Stimulated activated CD8-positive, alpha-beta memory T cell treated with anti-CD3 and anti-CD28 coated beads, Interleukin-15, amount 100 ng/mL, for 24 hours (primary cell): Measurements from ENCODE around the gene CAMK1D.

Source experiments
- DNase-seq: peaks from one replicate; pipeline ENCODE4 v3.0.0-alpha.2; 2020; ENCODE audit warnings: low read depth

Gene CAMK1D

DNA sequence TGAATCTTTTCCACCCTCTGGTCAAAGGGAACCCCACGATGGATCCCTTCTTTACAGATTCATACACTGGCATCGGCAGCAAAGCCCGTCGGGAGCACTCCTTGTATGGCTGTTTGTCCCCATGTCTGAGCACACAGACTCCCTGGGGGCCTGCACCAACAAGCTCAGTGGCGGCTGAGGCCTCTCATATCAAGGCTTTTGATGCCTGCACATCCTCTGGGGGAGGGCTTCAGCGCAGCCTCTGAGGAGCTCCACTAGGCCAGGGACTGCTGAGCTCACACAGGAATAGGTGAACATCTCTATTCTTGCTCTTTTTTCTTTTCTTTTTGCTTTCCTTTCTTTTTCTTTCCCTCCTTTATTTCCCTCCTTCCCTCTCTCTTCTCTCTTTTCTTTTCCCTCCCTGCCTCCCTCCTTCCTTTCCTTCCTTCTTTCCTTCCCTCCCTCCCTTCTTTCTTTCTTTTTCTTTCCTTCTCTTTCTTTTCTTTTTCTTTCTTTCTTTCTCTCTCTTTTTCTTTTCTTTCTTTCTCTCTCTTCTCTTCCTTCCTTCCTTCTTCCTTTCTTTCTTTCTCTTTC, 477.5 kb downstream of the CAMK1D start:
- no peak for DNase-seq

DNA sequence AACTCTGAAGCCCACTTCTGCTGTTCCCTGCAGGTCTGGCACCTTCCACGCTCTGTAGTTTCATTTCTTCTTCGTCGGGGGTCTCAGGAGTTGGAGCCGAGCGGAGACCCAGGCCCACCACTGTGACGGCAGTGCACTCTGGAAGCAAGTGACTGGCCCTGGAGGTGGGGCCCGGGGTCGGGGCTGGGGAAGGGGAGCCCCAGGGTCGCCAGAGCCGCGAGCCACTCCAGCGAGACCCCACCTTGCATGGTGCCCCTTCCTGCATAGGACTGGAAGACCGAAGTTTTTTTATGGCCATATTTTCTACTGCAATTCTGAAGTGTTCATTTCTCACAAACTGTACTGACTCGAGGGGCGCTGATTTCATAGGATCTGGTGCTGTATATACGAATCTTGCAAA, 479.4 kb downstream of the CAMK1D start:
- no peak for DNase-seq

DNA sequence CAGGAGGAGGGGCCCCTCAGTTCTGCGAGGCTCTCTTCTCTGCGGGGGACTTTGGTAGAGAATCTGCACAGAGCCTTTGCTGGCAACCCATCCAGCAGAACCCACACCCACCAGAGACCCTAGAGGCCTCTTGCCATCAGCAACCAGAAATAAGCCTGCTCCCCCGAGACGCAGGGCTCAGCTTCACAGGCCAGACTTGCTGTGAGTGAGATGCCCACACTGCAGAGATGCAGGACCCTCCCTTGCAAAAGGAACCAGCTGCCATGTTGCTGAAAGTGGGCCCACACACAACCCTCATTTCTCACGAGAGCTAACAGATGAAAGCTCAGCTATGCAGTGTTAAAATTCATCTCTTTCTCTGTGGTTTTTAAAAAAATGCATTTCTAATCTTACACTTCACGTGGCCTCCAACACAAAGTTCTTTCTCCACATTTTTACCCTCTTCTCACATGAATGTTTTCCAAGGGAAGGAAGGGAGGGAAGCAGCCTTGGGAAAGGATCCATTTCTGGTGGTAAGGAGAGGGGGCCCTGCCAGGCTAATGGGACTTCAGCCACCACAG, 480.6 kb downstream of the CAMK1D start:
- no peak for DNase-seq

DNA sequence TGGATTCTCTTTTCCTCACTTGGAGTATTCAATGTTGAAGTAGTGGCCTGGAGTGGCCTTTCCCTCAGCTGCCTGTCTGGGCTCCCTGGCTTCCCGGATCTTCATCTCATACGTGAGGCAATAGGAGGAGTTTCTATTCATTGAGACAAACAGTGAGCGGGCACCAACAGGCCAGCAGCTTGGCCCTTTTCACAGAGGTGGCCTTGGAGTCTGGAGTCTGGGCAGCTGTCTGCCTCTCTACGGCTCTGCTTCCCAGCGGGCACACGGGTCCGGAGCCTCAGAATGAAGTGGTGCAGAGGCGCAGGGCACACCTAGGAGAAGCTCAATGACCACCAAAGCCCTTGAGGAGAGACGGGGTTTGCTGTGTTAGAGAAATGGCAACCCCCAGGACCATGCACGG, 482.7 kb downstream of the CAMK1D start:
- no peak for DNase-seq

DNA sequence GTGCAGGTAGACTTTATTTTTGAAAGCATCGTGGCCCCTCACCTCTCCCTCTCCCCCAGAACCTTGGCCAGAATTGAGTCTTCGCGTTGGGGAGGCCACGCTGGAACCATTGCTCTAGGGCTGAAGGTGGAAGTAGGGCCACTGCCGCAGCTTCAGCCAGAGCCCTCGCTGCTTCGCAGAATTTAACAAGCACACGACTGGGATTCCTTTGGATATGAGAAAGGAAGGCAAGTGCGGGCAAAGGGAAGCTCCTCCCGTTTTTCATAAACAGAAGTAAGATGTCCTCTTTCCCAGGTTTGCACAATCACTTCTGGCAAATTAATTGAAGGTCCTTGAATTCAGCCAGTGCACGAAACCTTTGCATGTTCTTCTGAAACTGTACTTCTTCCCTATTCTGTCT, 484.1 kb downstream of the CAMK1D start:
- no peak for DNase-seq

DNA sequence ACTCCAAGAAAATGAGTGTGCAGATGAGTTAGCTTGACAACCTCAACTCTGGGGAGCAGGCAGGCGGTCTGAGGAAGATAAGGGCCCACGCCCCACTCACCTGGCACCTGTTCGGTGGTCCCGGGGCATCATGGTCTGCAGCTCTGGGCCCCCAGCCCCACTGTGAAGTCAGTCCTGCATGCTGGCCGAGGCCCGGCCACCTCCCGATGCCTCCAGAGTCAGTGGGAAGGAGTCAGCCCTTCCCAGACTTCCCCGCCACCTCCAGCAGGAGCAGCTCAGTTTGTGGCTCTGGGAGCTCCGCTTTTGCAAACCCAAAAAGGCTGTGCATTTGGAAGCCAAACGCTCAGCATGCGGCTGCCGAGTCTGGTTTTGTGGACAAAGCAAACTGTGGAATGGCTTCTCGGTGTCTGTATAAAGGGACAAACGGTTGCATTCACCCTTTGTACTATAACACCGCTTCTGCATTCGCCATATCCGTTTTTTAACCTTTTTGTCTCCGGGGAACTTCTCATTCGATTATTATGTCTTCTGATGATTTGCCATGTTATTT, 484.8 kb downstream of the CAMK1D start:
- DNase-seq = no peak

DNA sequence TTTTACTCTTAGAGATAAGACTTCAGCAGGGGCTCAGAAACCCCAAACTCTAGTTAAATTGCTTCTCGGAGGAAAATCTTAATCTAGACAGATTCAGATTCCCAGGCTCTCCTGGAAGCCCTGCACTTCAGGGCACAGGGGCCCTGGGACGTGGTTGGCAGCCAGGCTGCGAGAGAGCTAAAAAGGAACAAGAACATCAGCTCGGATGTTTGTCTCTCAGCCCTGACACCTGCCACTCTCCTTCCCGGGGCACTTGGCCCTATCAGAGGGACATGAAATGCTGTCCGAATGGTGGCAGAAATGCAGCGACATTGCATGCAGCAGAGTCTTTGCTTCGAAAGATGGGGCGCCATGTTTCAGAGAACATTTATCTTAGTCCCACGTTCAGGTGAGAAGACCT, 485.4 kb downstream of the CAMK1D start:
- no peak for DNase-seq

DNA sequence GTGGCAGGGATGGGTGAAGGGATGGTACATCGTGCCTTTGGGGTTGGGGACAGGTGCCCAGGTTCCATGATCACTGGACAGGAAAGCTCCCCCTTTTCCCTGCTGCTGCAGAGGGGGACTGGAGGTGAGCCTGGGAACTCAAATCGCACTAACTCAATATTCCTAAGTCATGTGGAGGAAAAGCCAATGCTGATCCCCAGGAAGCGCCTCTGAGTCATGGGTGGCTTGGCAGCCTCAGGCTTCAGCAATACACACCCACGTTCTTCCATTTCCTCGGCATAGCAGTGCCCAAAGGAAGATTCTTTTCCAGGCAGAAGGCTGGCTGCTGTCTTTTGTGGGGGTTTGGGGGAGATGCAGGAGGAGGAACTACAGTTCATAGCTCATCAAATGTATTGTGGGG, 486.4 kb downstream of the CAMK1D start:
- DNase-seq = no peak

DNA sequence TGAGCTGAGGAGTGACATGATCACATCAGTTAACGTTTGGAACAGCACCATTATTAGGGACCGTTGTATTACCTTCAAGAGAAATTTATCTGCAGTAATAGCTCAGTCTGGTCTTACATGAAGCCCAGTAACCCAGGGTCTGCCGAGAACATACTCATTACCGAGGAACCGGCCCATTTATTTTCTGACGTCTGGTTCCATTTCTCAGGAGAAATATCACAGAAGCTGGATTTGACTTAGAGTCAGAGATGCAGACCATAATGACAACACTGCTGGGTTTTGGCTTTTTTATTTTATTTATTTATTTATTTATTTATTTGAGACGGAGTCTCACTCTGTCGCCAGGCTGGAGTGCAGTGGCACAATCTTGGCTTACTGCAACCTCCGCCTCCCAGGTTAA, 489.0 kb downstream of the CAMK1D start:
- DNase-seq = no peak

DNA sequence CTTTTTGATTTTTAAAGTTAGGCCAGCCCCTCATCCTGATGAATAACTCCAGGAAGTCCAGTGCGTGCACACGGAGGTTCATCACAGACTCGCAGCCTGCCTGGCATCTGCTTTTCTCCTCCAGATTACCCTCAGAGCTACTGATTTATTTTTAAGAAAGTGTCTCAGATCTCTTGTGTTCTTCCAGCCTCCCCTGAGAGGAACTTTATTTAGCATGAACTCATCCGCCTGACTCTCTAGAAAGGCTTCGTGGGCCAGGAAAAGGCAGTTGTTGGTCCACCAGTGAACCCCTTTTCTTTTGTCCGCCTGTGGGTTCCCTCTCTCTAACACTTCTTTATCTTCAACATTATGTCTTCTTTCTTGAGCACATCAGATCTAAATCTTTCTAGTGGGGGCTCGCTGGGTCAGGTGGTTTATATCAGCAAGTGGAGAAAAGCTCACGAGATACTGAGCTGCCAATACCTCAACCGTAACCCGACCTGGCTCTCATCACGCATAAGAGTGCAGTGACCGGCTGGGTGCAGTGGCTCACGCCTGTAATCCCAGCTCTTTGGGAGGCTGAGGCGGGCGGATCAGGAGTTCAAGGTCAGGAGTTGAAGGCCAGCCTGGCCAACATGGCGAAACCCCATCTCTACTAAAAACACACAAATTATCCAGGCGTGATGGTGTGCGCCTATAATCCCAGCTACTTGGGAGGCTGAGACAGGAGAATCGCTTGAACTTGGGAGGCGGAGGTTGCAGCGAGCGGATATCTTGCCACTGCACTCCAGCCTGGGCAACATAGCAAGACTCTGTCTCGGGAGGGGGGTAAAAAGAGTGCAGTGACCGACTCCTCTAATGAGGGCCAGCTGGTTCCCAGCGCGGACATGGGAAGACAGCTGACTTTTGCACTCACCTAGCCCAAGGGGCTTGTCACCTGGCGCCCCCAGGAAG, 489.9 kb downstream of the CAMK1D start:
- no peak for DNase-seq

DNA sequence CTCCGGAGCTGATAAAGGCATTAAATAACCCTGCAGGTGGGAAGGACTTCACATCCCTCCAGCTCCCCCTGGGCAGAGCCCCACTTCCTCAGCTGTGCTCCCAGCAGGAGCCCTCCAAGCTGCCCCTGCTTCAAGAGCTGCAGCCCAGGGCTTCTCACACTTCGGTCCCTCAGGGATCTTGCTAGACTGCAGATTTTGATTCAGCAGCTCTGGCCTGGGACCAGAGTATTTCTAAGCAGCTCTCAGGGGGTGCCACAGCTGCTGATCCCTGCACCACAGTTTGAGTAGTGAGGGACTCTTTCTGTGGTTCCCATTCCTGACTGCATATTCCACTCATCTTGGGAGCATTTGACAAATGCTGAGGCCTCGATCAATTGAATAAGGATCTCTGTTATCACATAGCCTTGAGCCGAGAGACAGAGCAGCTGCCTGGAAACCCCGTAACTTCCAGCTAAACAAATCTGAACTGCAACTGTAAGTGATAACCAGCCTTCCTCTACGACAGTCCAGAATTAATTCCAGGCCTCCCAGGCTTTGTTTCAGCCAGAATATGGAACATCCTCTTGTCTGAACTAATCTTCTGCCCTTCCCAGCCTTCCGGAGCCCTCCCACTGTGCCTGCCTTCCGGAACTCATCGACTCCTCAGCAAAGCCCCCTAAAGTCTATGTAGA, 490.7 kb downstream of the CAMK1D start:
- no peak for DNase-seq

DNA sequence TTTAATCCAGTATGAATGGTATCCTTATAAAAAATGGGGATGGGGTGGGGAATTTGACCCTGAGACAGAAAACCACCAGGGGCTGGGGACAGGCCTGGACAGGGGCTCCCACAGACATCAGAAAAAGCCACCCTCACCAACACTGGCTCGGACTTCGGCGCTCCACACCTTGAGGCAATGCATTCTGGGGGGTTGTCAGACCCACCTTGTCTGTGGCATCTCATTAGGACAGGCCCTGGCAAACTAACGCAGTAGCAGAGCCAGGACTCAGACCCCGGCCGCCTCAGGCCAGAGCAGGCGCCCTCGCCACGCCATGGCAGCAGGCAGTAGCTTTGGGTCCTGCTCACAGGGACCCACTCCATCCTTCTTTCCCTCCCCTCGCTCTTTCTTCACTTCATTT, 492.1 kb downstream of the CAMK1D start:
- DNase-seq = no peak

DNA sequence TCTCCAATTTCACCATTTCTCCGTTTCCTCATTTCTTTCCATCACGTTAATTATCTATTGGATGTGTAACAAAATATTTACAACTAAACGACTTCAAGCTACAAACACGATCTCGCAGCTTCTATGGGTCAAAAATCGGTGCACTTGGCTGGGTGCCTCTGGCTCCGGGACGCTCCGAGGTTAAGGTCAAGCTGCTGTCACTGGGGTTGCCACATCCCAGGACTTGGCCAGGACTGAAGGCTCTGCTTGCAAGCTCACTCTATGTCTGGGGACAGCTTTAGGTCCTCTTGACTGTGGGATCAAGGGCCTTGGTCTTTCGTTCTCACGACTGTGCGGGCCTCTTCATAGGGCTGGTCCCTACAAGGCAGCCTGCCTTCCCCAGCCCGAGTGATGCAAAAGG, 492.5 kb downstream of the CAMK1D start:
- no peak for DNase-seq

DNA sequence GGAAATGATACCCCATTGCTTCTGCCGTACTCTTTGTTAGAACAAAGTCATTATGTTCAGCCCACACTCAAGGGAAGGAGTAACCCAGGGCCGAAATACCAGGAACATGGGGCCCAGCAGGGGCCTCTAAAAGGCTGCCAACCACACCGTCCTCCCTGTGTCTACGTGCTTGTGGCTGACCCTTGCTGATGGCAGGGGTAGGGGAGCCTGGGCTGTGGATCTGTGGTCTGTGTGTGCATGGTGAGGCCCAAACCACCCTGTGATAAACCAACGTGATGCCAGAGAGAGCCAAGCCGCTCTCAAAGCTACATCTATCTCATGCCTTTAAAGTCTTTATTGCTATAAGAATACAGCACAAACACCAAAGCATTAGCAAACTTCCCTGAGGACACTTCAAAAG, 493.0 kb downstream of the CAMK1D start:
- DNase-seq = no peak

DNA sequence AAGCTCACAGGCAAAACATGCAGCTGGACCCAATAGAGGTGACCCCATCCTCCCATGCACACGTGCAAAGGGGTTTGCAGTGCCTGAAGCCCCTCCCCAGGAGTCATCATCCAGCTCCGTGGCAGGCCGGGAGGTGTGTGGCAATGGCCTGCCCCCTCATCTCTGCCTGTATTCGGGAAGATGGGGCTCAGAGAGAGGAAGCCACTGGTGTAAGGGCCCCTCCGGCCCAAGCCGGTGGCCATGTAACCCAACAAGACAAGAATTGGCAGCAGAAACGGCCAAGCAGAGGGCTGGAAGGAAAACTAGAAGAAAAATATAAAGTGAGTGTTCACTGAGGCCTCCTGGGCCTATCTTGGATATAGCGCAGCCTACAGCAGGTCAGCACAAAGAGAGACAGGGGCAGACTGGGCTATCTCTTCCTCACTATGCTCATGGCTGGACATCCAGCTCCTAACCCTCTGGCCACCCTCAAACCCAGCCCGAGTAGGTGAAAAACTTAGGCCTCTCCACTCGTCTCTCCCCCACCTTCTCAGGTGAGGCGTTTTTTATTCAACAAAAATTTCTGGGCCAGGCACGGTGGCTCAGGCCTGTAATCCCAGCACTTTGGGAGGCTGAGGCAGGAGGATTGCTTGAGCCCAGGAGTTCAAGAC, 494.1 kb downstream of the CAMK1D start:
- no peak for DNase-seq

DNA sequence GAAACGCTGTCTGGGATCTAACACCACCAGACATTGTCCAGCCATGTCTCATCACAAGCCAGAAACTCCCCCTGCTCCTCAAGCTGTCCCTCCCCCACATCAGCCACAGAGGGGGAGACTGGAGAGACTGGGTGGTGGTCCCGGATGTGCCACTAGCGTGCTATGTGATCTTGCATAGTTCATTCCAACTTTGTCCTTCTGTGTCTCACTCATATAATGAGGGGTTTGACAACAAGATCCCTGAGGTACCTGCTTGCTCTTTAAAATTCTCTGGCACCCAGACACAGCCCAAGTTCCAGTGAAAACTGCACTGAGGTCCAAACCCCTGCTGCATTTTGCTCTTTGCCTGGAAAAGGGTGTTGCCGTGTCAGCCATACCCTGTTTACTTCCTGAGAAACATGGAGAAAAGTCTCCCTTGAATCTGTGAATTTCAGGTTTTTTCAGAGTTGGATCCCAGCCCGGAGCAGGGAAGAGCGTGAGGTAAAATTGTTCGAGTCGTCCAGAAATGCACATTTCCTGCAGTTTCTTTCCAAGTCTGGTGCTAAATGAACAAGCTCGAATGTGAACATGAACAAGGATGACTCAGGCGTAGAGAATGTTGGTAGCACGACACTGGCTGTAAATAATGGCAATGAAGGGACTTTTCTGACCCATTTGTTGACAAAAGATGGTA, 495.6 kb downstream of the CAMK1D start:
- DNase-seq = no peak

DNA sequence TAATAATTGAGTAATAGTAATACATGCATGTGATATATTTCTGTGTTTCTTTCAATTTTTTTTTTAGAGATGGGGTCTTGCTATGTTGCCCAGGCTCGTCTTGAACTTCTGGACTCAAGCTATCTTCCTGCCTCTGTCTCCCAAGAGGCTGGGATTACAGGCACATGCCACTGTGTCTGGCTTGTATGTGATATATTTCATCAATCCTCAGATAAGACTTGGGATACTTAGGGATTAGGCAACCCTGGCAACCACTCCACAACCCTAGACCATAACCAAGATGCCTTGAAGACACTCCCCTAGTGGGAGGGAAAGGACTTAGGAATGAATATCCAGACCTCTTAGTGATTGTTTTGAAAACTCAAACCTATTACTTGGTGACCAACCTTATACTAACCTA, 497.4 kb downstream of the CAMK1D start:
- no peak for DNase-seq

DNA sequence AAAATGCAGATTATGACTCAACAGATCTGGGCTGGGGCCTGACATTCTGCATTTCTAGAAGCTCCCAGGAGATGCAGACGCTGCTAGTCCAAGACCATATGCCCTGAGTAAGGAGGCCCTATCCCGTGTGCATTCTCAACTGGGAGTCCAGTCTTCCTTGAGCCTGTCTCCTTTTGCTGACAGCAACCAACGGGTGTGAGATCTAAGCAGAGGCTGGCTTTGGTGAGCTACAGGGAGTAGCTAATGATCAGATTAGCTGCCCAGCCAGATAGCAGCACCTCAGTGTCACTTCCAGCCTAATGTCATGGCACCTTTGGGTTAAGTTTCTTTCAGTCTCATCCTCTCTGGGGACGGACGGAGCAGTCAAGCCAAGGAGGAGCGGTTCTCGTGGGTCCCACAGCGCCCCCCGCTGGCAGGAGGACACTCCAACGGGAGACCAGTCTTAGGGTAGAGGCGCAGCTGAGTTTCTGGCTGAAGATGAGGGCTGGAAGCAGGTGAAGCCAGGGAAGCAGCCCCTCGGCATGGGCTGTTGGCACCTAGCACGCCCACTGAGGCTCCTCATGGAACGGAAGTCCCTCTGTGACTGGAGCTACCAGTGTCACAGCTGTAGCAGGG, 498.1 kb downstream of the CAMK1D start:
- DNase-seq = no peak

DNA sequence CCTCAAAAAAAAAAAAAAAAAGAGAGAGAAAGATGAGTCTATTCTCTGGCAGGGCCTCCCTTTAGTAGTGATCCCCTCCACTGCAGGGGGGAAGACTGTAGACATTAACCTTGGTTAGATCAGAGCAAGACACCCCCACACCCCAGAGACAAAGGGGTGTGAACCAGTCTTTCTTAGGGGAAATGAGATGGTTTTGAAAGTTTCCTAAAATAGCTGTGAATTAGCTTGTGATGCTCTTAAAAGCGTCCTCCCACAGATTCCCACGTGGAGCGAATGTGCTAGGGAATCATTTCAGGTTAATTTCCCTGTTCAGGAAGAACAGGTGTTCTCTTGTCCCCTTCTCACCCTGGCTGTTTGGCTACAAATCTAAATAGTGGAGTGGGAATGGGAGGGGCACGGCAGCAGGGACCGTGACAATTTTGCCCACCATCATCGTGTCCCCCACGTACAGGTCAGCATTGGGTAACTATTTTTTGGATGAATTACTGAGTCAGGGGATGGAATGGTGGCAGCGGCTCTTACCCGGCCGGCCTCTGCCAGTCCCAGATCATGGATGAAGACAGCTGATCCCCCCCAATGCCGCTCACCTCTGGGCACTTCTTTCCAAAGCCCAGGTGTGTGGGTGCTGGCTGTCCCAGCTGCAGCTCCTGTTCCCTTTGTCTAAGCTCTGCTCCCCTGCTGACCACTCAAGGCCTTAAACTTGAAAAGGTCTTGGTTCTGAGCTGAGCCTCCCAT, 499.3 kb downstream of the CAMK1D start:
- no peak for DNase-seq
